Natural killer cell (primary cell): ENCODE data around the gene NR5A1. TPM values are rescaled to one million over a fixed set of nuclear protein-coding genes. Genes with fewer than 3 reads are reported as not detected.

Experiments used
- ATAC-seq, 3 donors: fragments of 150-1000 bp in 2 of 3; fragments of 200-7000 bp in 1 of 3; cut with Tn5 transposase; 1 replicate in 1 of 3; 2 replicates in 2 of 3; pipeline ENCODE4 v1.10.0; 2021; ENCODE audit warnings: mild to moderate bottlenecking in 2 of 3, moderate library complexity in 2 of 3
- DNase-seq, 2 donors: peaks; one replicate each; pipeline versions ENCODE4 v3.0.0 to v3.0.0-alpha.2; 2013 to 2021; ENCODE audit warnings: mixed read lengths in 1 of 2
- H3K27ac ChIP-seq: one replicate; pipeline ENCODE4 v1.5.1; 2013; ENCODE audit warnings: mild to moderate bottlenecking, low read length
- H3K27me3 ChIP-seq: one replicate; pipeline ENCODE4 v1.6.1; 2013; ENCODE audit warnings: low read length; ENCODE audit not compliant: control insufficient read depth, insufficient read depth
- H3K36me3 ChIP-seq: one replicate; pipeline ENCODE4 v1.6.1; 2013; ENCODE audit warnings: low read length; ENCODE audit not compliant: control insufficient read depth, insufficient read depth
- H3K4me1 ChIP-seq: one replicate; pipeline ENCODE4 v1.6.1; 2013; ENCODE audit warnings: low read length; ENCODE audit not compliant: control insufficient read depth, insufficient read depth
- H3K4me3 ChIP-seq: one replicate; pipeline ENCODE4 v1.5.1; 2013; ENCODE audit warnings: low read length
- H3K9me3 ChIP-seq: one replicate; pipeline ENCODE4 v1.6.1; 2013; ENCODE audit warnings: low read length; ENCODE audit not compliant: control insufficient read depth, insufficient read depth
- H3K27ac Mint-ChIP-seq, 2 donors: one replicate each; pipeline ENCODE4 v1.8.0; 2022; ENCODE audit warnings: mild to moderate bottlenecking in 2 of 2, mixed read lengths in 2 of 2, moderate library complexity in 1 of 2
- H3K27me3 Mint-ChIP-seq, 2 donors: one replicate each; pipeline ENCODE4 v1.8.0; 2022; ENCODE audit warnings: low read depth in 2 of 2, mixed read lengths in 2 of 2
- H3K36me3 Mint-ChIP-seq: one replicate; pipeline ENCODE4 v1.8.0; 2022; ENCODE audit warnings: mixed read lengths
- H3K4me1 Mint-ChIP-seq, 2 donors: one replicate each; pipeline ENCODE4 v1.8.0; 2022; ENCODE audit warnings: mixed read lengths in 2 of 2
- H3K4me3 Mint-ChIP-seq: one replicate; pipeline ENCODE4 v1.8.0; 2022; ENCODE audit warnings: mild to moderate bottlenecking, moderate library complexity, mixed read lengths
- H3K9me3 Mint-ChIP-seq, 2 donors: one replicate each; pipeline ENCODE4 v1.8.0; 2022; ENCODE audit warnings: mixed read lengths in 2 of 2
- WGBS: methylation state at CpG from one replicate; pipeline ENCODE4 v1.1.7; 2013; ENCODE audit warnings: missing lambda C conversion rate; ENCODE audit not compliant: insufficient coverage; 5-methylcytosine and 5-hydroxymethylcytosine counted together
- intact Hi-C: fragments of 100-400 bp; cut with micrococcal nuclease; formaldehyde crosslinking; loops from one replicate; pipeline ENCODE4 v1.14.2; 2022
- total RNA-seq, 4 donors: library from RNA; stranded (reverse); fragments of 120-200 nt in 1 of 4; gene quantifications; one replicate each; pipeline versions ENCODE4 v1.2.3 to v1.2.4, GENCODE V29; 2013 to 2022
- TF ChIP-seq, protein P1 (sequence below): fragments of 200-600 bp; IDR thresholded peaks from one replicate; pipeline ENCODE4 v1.8.0; 2022; ENCODE audit warnings: antibody characterized with exemption

Gene NR5A1
- total RNA-seq, 3 donors from 2014 or later (not counting 1 experiment from before 2014, with no cell fraction given): not detected

DNA sequence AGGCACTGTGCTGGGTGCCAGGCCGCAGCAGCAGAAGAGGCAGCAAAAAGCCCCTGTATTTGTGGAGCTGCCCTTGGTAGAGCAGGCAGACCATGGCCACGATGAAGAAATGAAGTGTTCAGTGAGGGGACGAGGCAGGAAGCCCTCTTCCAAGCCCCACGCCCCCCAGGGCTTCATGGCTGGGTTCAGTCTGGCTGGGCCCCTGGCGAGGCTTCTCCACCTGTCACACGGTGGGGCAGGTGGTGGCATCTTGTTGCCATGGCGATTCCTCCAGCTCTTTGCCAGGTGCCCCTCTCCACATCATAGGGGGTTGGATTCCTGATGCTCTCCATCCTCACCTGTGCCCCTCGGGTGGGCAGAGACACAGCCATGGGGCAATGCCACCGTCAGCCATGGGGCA, 35.4 kb downstream of the NR5A1 start:
- Mint-ChIP-seq H3K27me3 (peaks cover 0 to 8% of the 10 kb centered on the region in 2 donors), H3K4me1 (no peaks in the 10 kb centered on the region), H3K36me3 (no peaks in the 10 kb centered on the region), H3K9me3 (no peaks in the 10 kb centered on the region), H3K4me3 (no peak overlapping the region), H3K27ac (no peak overlapping the region)
- peaks cover 2% of the 10 kb centered on the region for H3K27me3 ChIP-seq
- intact Hi-C loops: no loop called here
- no peaks in the 10 kb centered on the region for H3K36me3 ChIP-seq
- H3K4me1 ChIP-seq: no peaks in the 10 kb centered on the region
- 82% methylated on average over 9 of the region's 9 CpGs for WGBS
- DNase-seq (no peak), ATAC-seq (no peak)
- H3K27ac ChIP-seq: no peak overlapping the region
- no peaks in the 10 kb centered on the region for H3K9me3 ChIP-seq
- no peak overlapping the region for H3K4me3 ChIP-seq
- TF ChIP-seq, protein P1, sequence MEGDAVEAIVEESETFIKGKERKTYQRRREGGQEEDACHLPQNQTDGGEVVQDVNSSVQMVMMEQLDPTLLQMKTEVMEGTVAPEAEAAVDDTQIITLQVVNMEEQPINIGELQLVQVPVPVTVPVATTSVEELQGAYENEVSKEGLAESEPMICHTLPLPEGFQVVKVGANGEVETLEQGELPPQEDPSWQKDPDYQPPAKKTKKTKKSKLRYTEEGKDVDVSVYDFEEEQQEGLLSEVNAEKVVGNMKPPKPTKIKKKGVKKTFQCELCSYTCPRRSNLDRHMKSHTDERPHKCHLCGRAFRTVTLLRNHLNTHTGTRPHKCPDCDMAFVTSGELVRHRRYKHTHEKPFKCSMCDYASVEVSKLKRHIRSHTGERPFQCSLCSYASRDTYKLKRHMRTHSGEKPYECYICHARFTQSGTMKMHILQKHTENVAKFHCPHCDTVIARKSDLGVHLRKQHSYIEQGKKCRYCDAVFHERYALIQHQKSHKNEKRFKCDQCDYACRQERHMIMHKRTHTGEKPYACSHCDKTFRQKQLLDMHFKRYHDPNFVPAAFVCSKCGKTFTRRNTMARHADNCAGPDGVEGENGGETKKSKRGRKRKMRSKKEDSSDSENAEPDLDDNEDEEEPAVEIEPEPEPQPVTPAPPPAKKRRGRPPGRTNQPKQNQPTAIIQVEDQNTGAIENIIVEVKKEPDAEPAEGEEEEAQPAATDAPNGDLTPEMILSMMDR: no peak

DNA sequence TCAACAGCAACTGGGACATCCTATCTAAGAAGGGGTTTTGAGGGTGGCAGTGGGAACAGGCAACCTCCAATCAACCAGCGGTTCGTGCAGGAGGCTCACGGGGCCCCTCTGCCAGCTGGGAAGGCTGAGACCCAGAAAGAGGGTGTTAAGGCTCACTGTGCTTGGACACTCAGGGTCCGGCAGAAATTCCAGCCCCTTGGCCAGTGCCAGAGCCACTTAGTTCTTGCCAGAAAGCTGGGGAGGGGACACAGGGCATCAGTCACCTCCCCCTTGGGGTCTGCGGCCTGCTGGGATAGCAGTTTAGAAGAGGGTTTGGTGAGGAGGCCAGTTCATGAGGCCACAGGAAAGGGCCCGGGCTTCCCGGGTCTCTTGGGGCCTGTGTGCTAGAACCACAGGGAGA, 36.5 kb downstream of the NR5A1 start:
- Mint-ChIP-seq H3K36me3 (no peaks in the 10 kb centered on the region), H3K27me3 (peaks cover 0 to 8% of the 10 kb centered on the region in 2 donors), H3K27ac (no peak overlapping the region), H3K4me1 (no peaks in the 10 kb centered on the region), H3K4me3 (no peak overlapping the region), H3K9me3 (no peaks in the 10 kb centered on the region)
- Histone ChIP-seq H3K4me1 (no peaks in the 10 kb centered on the region), H3K27me3 (no peaks in the 10 kb centered on the region), H3K36me3 (no peaks in the 10 kb centered on the region), H3K27ac (no peak overlapping the region), H3K9me3 (no peaks in the 10 kb centered on the region), H3K4me3 (no peak overlapping the region)
- DNase-seq (no peak), ATAC-seq (no peak)
- intact Hi-C loops: no loop called here
- TF ChIP-seq, protein P1: no peak
- 92% methylated on average over 7 of the region's 7 CpGs for WGBS

DNA sequence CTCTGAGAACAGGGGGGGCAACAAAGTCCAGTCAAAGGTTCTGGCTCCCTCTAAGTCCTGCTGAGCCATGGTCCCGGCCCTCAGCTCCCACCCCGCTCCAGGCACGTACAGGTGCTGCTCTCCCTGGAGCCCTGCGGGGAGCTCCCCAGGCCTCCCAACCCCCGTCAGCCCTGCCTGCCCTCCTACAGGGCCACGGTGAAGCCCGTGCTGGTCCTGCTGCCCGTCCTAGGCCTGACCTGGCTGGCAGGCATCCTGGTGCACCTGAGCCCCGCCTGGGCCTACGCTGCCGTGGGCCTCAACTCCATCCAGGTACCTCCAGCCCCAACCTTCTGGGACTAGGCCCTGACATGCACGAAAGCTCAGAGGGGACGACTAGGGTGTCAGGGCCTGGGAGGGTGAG, 36.9 kb downstream of the NR5A1 start:
- TF ChIP-seq, protein P1: no peak
- 89% methylated on average over 13 of the region's 13 CpGs for WGBS
- no peak overlapping the region for H3K27ac Mint-ChIP-seq
- H3K36me3 Mint-ChIP-seq: no peaks in the 10 kb centered on the region
- Histone ChIP-seq H3K9me3 (no peaks in the 10 kb centered on the region), H3K27ac (no peak overlapping the region), H3K4me1 (no peaks in the 10 kb centered on the region), H3K36me3 (no peaks in the 10 kb centered on the region), H3K27me3 (no peaks in the 10 kb centered on the region), H3K4me3 (no peak overlapping the region)
- DNase-seq (no peak), ATAC-seq (no peak)
- H3K4me1 Mint-ChIP-seq: no peaks in the 10 kb centered on the region
- intact Hi-C loops: no loop called here
- H3K4me3 Mint-ChIP-seq: no peak overlapping the region
- H3K27me3 Mint-ChIP-seq: peaks cover 2 to 8% of the 10 kb centered on the region in 2 donors
- H3K9me3 Mint-ChIP-seq: no peaks in the 10 kb centered on the region

DNA sequence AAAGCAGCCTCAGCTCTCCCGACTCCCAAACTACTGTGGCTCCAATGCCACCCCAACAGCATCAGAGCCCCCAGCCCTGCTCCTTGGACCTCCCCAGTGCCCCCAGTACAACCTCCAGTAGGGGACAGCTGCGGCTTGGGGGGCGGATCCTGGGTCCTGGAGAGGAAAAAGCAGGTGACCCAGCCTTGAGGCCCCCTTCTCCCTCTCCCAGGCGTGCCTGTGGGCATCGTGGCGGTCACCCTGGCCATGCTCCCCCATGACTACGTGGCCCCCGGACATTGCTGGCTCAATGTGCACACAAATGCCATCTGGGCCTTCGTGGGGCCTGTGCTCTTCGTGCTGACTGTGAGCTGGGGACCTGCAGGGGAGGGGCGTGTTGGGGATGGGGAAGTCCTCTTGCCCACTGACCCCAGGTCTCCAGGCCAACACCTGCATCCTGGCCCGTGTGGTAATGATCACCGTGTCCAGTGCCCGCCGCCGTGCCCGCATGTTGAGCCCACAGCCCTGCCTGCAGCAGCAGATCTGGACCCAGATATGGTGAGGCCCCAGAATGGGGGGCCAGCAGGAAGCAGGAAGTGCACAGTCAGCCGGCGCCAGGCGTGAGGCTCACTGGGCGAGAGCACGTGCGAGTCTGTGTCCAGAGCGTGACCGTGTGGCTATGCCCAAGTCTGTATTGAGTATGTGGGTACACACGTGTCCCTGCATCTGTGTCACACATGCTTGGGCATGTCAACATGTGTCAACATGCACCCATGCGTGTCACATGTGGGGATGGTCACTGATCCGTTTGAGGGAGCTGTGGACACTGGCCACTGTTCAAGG, 38.0 kb downstream of the NR5A1 start:
- no peak overlapping the region for H3K27ac Mint-ChIP-seq
- TF ChIP-seq, protein P1: no peak
- WGBS: 62% methylated on average over 28 of the region's 28 CpGs

More for the DNA sequence above, 38.0 kb downstream of the NR5A1 start:
- no peaks in the 10 kb centered on the region for H3K36me3 Mint-ChIP-seq
- Histone ChIP-seq H3K27me3 (no peaks in the 10 kb centered on the region), H3K27ac (no peak overlapping the region), H3K36me3 (no peaks in the 10 kb centered on the region), H3K9me3 (no peaks in the 10 kb centered on the region), H3K4me1 (no peaks in the 10 kb centered on the region), H3K4me3 (no peak overlapping the region)
- H3K27me3 Mint-ChIP-seq: peaks cover 8 to 12% of the 10 kb centered on the region in 2 donors
- H3K9me3 Mint-ChIP-seq: no peaks in the 10 kb centered on the region
- no peaks in the 10 kb centered on the region for H3K4me1 Mint-ChIP-seq
- DNase-seq (no peak), ATAC-seq (no peak)
- H3K4me3 Mint-ChIP-seq: no peak overlapping the region
- intact Hi-C loops: no loop called here
